ENCODE results near the gene TBC1D2B. TPM values are rescaled to one million over a fixed set of nuclear protein-coding genes. Genes with fewer than 3 reads are reported as not detected.
A peak's percentile ranks its signal among the peaks of the same experiment; 100 is the strongest.

The TBC1D2B gene
- total RNA-seq, 2 donors from 2014 or later: 35.6 to 42.3 TPM

DNA sequence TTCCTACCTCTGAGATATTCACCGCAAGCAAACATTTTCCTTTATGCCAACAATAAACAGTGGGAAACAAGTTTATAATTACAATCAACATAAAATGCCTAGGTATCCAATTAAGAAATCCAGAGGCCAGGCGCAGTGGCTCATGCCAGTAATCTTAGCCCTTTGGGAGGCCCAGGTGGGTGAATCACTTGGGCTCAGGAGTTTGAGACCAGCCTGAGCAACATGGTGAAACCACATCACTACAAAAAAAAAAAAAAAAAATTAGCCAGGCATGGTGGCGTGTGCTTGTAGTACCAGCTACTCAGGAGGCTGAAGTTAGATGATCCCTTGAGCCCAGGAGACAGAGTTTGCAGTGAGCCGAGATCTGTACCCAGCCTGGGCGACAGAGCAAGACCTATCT lies 17.3 kb downstream of the TBC1D2B start:
- H3K9me3 ChIP-seq: no peaks in the 10 kb centered on the region
- H3K4me1 ChIP-seq: peaks cover 85% of the 10 kb centered on the region
- intact Hi-C loops (cut with DNase I): no loop called here
- no peak overlapping the region for H3K4me3 ChIP-seq
- H3K27ac ChIP-seq: peak overlapping the region in 1 of 4 donors; percentile 7
- no peaks in the 10 kb centered on the region for H3K27me3 ChIP-seq
- 94 to 98% methylated on average over 5 of the region's 5 CpGs for WGBS, 2 donors
- ATAC-seq: no peak
- H3K36me3 ChIP-seq (replicated peaks in 1 of 2; ENCODE audit: insufficient read depth in 1 of 2, low read depth in 2 of 2): no peaks in the 10 kb centered on the region
- DNase-seq: no peak
- TF ChIP-seq, protein P1, sequence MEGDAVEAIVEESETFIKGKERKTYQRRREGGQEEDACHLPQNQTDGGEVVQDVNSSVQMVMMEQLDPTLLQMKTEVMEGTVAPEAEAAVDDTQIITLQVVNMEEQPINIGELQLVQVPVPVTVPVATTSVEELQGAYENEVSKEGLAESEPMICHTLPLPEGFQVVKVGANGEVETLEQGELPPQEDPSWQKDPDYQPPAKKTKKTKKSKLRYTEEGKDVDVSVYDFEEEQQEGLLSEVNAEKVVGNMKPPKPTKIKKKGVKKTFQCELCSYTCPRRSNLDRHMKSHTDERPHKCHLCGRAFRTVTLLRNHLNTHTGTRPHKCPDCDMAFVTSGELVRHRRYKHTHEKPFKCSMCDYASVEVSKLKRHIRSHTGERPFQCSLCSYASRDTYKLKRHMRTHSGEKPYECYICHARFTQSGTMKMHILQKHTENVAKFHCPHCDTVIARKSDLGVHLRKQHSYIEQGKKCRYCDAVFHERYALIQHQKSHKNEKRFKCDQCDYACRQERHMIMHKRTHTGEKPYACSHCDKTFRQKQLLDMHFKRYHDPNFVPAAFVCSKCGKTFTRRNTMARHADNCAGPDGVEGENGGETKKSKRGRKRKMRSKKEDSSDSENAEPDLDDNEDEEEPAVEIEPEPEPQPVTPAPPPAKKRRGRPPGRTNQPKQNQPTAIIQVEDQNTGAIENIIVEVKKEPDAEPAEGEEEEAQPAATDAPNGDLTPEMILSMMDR (IDR thresholded peaks at IDR 0.05): no peak
- no peak for TF ChIP-seq POLR2A (IDR thresholded peaks at IDR 0.05)

DNA sequence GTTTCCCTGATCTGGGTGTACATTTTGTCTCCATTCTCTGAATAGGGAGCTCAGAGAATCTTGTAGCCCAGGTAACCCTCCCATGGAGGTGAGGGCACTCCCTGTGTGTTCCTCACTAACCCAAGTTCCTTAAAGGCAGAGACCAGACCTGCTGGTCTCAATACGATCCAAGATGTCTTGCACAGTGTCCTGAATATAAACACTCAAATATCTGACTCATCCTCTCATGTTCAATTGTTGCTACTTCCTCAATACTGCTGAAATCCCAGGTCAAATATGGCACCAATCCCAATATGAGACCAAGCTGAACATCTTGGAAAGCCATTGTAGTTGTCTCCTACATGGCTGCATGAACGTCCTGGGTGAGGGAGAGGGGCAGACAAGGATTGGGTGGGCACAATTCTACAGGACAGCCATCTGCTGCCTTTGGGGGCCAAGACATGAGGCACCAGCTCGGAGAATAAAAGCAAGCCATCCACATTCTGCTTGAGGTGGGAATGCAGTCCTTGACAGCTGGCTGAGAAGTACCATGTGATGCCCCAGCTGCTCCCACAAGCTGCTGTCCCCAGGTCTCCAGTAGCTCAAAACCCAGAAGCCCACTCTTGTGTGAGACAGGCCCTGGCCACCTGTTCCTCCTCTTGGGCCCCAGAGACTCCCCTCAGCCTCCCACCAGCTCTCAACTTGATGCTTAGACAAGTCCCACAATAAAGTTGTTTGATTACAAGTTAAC lies 18.2 kb downstream of the TBC1D2B start:
- intact Hi-C loops (cut with DNase I): no loop called here
- DNase-seq (peak in 1 of 4 donors; percentile 6), ATAC-seq (no peak)
- Histone ChIP-seq H3K36me3 (replicated peaks in 1 of 2; ENCODE audit: insufficient read depth in 1 of 2, low read depth in 2 of 2) (no peaks in the 10 kb centered on the region), H3K9me3 (no peaks in the 10 kb centered on the region), H3K27ac (peak overlapping the region in 2 of 4 donors; percentile 26 to 52), H3K4me1 (peaks cover 80% of the 10 kb centered on the region), H3K4me3 (no peak overlapping the region), H3K27me3 (no peaks in the 10 kb centered on the region)
- 72 to 83% methylated on average over 2 to 3 of the region's 3 CpGs for WGBS, 2 donors
- TF ChIP-seq, protein P1 (IDR thresholded peaks at IDR 0.05): no peak
- no peak for TF ChIP-seq POLR2A (IDR thresholded peaks at IDR 0.05)

DNA sequence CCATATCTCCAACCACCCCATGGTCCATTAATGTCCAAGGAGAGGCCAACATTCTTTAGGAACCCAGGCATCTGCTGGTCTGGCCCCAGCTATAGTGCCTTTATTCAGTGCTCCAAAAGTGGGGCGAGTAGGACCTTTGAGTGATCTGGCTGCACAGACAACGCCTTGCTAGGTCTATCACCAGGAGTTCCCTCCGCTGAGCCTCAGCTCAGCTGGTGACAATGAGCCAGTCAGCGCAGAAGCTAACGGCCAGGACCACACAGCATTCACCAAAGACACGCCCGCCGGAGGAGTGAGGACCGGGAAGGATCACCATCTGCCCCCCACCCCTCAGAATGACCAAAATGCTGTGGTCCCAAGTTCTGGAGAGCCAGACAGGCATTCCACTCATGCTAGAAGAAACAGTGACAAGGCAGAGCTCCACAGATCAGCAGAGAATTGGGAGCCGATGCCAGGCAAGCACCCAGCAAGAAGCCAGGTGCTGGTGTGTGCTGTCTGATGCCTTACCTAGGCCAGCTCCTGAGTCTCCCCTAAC lies 19.0 kb downstream of the TBC1D2B start:
- WGBS, 2 donors: 84 to 90% methylated on average over 3 to 10 of the region's 10 CpGs
- no peak for ATAC-seq
- intact Hi-C loops (cut with DNase I): no loop called here
- H3K27ac ChIP-seq: peak overlapping the region in 2 of 4 donors; percentile 26 to 52
- DNase-seq: peak in 1 of 4 donors; percentile 7
- TF ChIP-seq POLR2A (IDR thresholded peaks at IDR 0.05): no peak
- TF ChIP-seq, protein P1 (IDR thresholded peaks at IDR 0.05): no peak
- H3K27me3 ChIP-seq: no peaks in the 10 kb centered on the region
- H3K4me3 ChIP-seq: no peak overlapping the region
- H3K4me1 ChIP-seq: peaks cover 72% of the 10 kb centered on the region
- peaks cover 0 to 2% of the 10 kb centered on the region in 2 donors for H3K36me3 ChIP-seq (replicated peaks in 1 of 2; ENCODE audit: insufficient read depth in 1 of 2, low read depth in 2 of 2)
- no peaks in the 10 kb centered on the region for H3K9me3 ChIP-seq

DNA sequence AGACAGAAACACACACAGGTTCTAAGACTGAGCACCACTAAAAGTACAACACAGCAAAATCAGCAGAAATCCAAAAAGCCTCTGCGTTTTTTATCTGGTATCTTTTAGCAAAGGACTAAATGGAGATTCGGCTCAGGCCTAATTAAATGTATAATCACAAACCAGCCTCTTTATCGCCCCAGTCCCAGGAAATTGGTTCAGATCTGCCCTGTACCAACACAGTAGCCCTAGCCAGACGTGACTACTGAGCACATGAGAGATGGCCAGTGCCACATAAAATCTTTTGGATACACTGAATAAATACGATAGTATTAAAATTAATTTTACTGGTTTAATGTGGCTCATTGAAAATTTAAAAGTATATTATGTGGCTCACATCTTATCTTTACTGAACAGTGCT lies 19.7 kb downstream of the TBC1D2B start:
- H3K27ac ChIP-seq: peak overlapping the region in 3 of 4 donors; percentile 55 to 83 (median 74)
- ATAC-seq: no peak
- intact Hi-C loops (cut with DNase I): no loop called here
- DNase-seq: peak in 1 of 4 donors; percentile 2
- H3K9me3 ChIP-seq: no peaks in the 10 kb centered on the region
- 92 to 96% methylated on average over 5 of the region's 5 CpGs for WGBS, 2 donors
- H3K36me3 ChIP-seq (replicated peaks in 1 of 2; ENCODE audit: insufficient read depth in 1 of 2, low read depth in 2 of 2): peaks cover 0 to 2% of the 10 kb centered on the region in 2 donors
- H3K27me3 ChIP-seq: no peaks in the 10 kb centered on the region
- TF ChIP-seq, protein P1 (IDR thresholded peaks at IDR 0.05): no peak
- no peak for TF ChIP-seq POLR2A (IDR thresholded peaks at IDR 0.05)
- no peak overlapping the region for H3K4me3 ChIP-seq
- peaks cover 65% of the 10 kb centered on the region for H3K4me1 ChIP-seq

Data from body of pancreas (tissue), 4 donors.